ENCODE data around the gene SPATA2L.

GRCh38 chr16:89723279-89724250, 22.1 kb upstream of the SPATA2L start:
- no peak for TF ChIP-seq CTCF (IDR thresholded peaks at IDR 0.05; ENCODE audit: insufficient read depth, low read length)
- no peak for TF ChIP-seq POLR2AphosphoS5 (IDR thresholded peaks at IDR 0.05; ENCODE audit: low read depth)
- TF ChIP-seq SPI1 (IDR thresholded peaks at IDR 0.05; ENCODE audit: borderline replicate concordance, low read depth): no peak

All from HL-60 (cell line).